ENCODE data around the gene FBN3.

FBN3 gene

GRCh38 chr19:8147582-8147978 lies 1.8 kb downstream of the FBN3 start:
- no peak overlapping the region for H3K4me3 ChIP-seq (ENCODE audit: low read depth in 1 of 2, low read length in 2 of 2)

DNA sequence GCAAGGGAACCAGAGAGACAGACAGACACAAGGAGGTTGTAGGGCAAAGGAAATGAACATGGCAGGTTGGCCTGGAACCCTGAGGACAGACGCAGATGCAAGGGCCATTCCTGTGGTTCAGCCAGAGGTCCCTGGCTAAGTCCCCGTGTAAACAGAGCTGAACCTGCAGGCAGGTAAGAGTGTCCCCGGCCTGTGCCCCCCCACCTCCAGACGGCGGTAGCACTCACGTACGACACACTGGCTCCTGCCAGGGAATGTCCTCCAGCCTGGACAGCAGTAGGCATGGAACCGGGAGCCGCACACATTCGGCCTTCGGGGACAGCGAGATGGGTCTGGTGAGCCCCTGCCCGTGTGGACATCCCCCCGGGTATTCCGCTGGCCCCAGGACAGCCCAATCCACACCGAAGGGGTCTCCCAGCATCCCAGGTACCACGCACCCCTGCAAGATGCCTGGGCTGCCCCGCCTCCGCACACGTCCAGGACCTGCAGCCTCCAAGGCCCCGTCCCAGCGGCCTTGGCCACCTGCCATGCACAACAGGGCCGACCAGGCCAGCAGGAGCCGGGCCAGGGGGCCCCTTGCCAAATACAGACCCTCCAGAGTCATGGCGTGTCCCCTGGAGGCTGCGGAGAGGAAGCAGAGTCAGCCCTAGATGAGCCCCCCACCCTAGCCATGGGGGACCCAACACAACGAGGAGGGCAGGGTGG lies 2.4 kb downstream of the FBN3 start:
- H3K27me3 ChIP-seq (ENCODE audit: low read depth, low read length), result peaks cover 27% of the 10 kb centered on the region

More at GRCh38 chr19:8147582-8147978, 1.8 kb downstream of the FBN3 start:
- H3K27me3 ChIP-seq (ENCODE audit: low read depth, low read length), result peaks cover 27% of the 10 kb centered on the region
- H3K27ac ChIP-seq (ENCODE audit: low read length), result no peak overlapping the region
- H3K9me3 ChIP-seq (ENCODE audit: control insufficient read depth in 1 of 2, low read length in 2 of 2), result no peaks in the 10 kb centered on the region
- peaks cover 2 to 13% of the 10 kb centered on the region in 2 donors for H3K4me1 ChIP-seq (ENCODE audit: control insufficient read depth in 1 of 2, insufficient read depth in 2 of 2, low read length in 2 of 2)
- H3K36me3 ChIP-seq (ENCODE audit: control insufficient read depth in 1 of 2, insufficient read depth in 2 of 2, low read length in 2 of 2), result no peaks in the 10 kb centered on the region

DNA sequence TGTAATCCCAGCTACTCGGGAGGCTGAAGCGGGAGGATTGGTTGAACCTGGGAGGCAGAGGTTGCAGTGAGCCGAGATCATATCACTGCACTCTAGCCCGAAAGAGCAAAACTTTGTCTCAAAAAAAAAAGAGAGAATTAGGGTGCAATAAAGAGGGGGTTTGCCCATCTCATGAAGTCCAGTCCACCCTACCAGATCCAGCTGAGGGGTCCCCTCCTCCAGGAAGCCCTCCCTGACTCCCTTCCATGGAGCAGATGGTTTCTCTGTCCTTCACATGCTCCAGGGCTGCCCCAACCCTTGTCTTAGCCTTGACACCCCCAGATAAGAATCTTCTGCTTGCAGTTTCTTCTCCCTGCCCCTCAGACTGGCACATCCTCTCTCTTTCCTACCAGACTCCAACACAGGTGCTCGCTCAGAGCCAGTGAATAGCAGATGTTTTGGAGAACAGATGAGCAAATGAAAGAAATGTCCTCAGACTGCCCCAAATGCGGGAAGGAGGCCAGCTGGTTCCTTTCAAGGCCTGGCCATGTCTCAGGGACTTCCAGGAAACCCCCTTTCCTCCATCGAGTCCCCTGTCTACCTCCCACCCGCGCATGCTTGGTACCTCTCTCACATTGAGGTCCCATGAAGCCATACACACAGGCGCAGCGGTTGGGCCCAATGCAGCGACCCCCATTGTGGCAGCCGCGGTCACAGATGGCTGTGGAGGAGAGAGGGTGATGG lies 5.0 kb downstream of the FBN3 start:
- Histone ChIP-seq H3K9me3 (ENCODE audit: control insufficient read depth in 1 of 2, low read length in 2 of 2) (no peaks in the 10 kb centered on the region), H3K4me3 (ENCODE audit: low read depth in 1 of 2, low read length in 2 of 2) (no peak overlapping the region), H3K27me3 (ENCODE audit: low read depth, low read length) (peaks cover 21% of the 10 kb centered on the region), H3K36me3 (ENCODE audit: control insufficient read depth in 1 of 2, insufficient read depth in 2 of 2, low read length in 2 of 2) (no peaks in the 10 kb centered on the region), H3K4me1 (ENCODE audit: control insufficient read depth in 1 of 2, insufficient read depth in 2 of 2, low read length in 2 of 2) (peaks cover 2 to 12% of the 10 kb centered on the region in 2 donors), H3K27ac (ENCODE audit: low read length) (no peak overlapping the region)

More for the DNA sequence above, 2.4 kb downstream of the FBN3 start:
- Histone ChIP-seq H3K4me3 (ENCODE audit: low read depth in 1 of 2, low read length in 2 of 2) (no peak overlapping the region), H3K36me3 (ENCODE audit: control insufficient read depth in 1 of 2, insufficient read depth in 2 of 2, low read length in 2 of 2) (no peaks in the 10 kb centered on the region), H3K27ac (ENCODE audit: low read length) (no peak overlapping the region), H3K9me3 (ENCODE audit: control insufficient read depth in 1 of 2, low read length in 2 of 2) (no peaks in the 10 kb centered on the region), H3K4me1 (ENCODE audit: control insufficient read depth in 1 of 2, insufficient read depth in 2 of 2, low read length in 2 of 2) (peaks cover 2 to 13% of the 10 kb centered on the region in 2 donors)

GRCh38 chr19:8143041-8143440 lies 6.4 kb downstream of the FBN3 start:
- Histone ChIP-seq H3K4me3 (ENCODE audit: low read depth in 1 of 2, low read length in 2 of 2) (no peak overlapping the region), H3K4me1 (ENCODE audit: control insufficient read depth in 1 of 2, insufficient read depth in 2 of 2, low read length in 2 of 2) (no peaks in the 10 kb centered on the region), H3K9me3 (ENCODE audit: control insufficient read depth in 1 of 2, low read length in 2 of 2) (no peaks in the 10 kb centered on the region), H3K27ac (ENCODE audit: low read length) (no peak overlapping the region), H3K27me3 (ENCODE audit: low read depth, low read length) (peaks cover 16% of the 10 kb centered on the region), H3K36me3 (ENCODE audit: control insufficient read depth in 1 of 2, insufficient read depth in 2 of 2, low read length in 2 of 2) (no peaks in the 10 kb centered on the region)

- Histone ChIP-seq H3K4me3 (ENCODE audit: low read depth in 1 of 2, low read length in 2 of 2) (no peak overlapping the region), H3K27ac (ENCODE audit: low read length) (no peak overlapping the region), H3K4me1 (ENCODE audit: control insufficient read depth in 1 of 2, insufficient read depth in 2 of 2, low read length in 2 of 2) (no peaks in the 10 kb centered on the region), H3K27me3 (ENCODE audit: low read depth, low read length) (peaks cover 10% of the 10 kb centered on the region), H3K9me3 (ENCODE audit: control insufficient read depth in 1 of 2, low read length in 2 of 2) (no peaks in the 10 kb centered on the region), H3K36me3 (ENCODE audit: control insufficient read depth in 1 of 2, insufficient read depth in 2 of 2, low read length in 2 of 2) (no peaks in the 10 kb centered on the region)
These were observed 6.9 kb downstream of the FBN3 start for GRCh38 chr19:8142513-8142900.

- Histone ChIP-seq H3K36me3 (ENCODE audit: control insufficient read depth in 1 of 2, insufficient read depth in 2 of 2, low read length in 2 of 2) (no peaks in the 10 kb centered on the region), H3K27me3 (ENCODE audit: low read depth, low read length) (peaks cover 5% of the 10 kb centered on the region), H3K4me1 (ENCODE audit: control insufficient read depth in 1 of 2, insufficient read depth in 2 of 2, low read length in 2 of 2) (no peaks in the 10 kb centered on the region), H3K27ac (ENCODE audit: low read length) (no peak overlapping the region), H3K4me3 (ENCODE audit: low read depth in 1 of 2, low read length in 2 of 2) (no peak overlapping the region), H3K9me3 (ENCODE audit: control insufficient read depth in 1 of 2, low read length in 2 of 2) (no peaks in the 10 kb centered on the region)
These were observed 7.5 kb downstream of the FBN3 start for GRCh38 chr19:8141726-8142512.

DNA sequence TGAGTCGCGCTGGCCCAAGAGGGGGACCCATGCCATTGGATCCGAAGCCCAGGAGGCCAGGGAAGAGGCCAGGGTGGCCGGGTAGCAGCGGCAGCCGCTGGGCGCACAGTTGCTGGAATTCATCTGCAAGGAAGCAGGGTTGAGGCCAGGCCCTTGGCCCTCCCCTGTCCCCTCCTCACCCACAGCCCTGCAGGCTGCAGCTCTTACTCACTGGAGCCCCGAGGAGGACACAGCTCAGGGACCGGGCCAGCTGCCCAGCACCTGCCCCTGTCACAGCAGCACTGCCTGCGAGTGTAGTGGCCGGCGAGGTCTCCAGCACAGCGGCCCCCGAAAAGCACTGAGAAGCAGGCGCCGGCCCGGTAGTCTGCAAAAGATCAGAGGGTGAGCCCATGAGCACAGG lies 11.2 kb downstream of the FBN3 start:
- H3K9me3 ChIP-seq (ENCODE audit: control insufficient read depth in 1 of 2, low read length in 2 of 2), result no peaks in the 10 kb centered on the region
- H3K27ac ChIP-seq (ENCODE audit: low read length), result no peak overlapping the region
- no peak overlapping the region for H3K4me3 ChIP-seq (ENCODE audit: low read depth in 1 of 2, low read length in 2 of 2)
- no peaks in the 10 kb centered on the region for H3K36me3 ChIP-seq (ENCODE audit: control insufficient read depth in 1 of 2, insufficient read depth in 2 of 2, low read length in 2 of 2)
- H3K27me3 ChIP-seq (ENCODE audit: low read depth, low read length), result no peaks in the 10 kb centered on the region
- H3K4me1 ChIP-seq (ENCODE audit: control insufficient read depth in 1 of 2, insufficient read depth in 2 of 2, low read length in 2 of 2), result no peaks in the 10 kb centered on the region

DNA sequence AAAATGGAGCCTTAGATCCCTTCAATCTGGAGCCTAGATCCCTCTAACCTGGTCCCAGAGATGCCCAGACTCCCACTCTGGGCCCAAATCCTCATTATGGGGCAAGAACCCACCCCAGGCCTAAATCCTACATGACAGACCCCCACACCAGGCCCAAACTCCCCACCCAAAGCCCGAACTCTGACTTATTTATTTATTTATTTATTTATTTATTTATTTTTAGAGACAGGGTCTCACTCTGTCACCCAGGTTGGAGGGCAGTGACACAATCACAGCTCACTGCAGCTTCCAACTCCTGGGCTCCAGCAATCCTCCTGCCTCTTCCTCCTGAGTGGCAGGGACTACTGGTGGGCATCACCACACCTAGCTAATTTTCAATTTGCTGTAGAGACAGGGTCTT lies 12.0 kb downstream of the FBN3 start:
- Histone ChIP-seq H3K27me3 (ENCODE audit: low read depth, low read length) (no peaks in the 10 kb centered on the region), H3K4me1 (ENCODE audit: control insufficient read depth in 1 of 2, insufficient read depth in 2 of 2, low read length in 2 of 2) (no peaks in the 10 kb centered on the region), H3K27ac (ENCODE audit: low read length) (no peak overlapping the region), H3K36me3 (ENCODE audit: control insufficient read depth in 1 of 2, insufficient read depth in 2 of 2, low read length in 2 of 2) (no peaks in the 10 kb centered on the region), H3K9me3 (ENCODE audit: control insufficient read depth in 1 of 2, low read length in 2 of 2) (no peaks in the 10 kb centered on the region), H3K4me3 (ENCODE audit: low read depth in 1 of 2, low read length in 2 of 2) (no peak overlapping the region)

DNA sequence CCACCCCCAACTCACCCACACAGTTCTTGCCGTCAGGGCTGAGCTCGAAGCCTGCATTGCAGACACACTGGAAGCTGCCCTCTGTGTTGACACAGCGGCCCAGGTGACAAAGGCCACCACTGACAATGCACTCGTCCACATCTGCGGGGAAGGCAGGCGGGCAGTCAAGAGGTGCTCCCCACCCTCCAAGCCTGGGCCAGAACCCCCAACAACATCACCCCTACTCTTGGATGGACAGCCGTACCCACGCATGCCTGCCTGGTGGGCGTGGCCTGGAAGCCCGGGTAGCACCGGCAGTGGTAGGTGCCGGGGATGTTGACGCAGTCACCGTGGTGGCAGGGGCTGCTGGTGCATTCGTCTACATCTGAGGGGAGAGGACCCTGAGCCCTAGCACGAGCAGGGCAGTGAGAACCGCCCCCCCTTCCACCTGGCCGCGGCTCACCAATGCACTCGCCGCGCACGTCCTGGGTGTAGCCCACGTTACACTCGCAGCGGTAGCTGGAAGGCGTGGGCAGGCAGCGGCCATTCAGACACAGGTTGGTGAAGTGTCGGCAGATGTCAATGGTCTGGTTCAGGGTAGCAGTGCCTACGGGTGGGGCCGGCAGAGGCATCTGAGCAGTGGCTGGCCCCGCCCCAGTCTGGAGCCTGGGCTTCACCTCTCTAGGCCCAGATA lies 13.3 kb downstream of the FBN3 start:
- Histone ChIP-seq H3K4me1 (ENCODE audit: control insufficient read depth in 1 of 2, insufficient read depth in 2 of 2, low read length in 2 of 2) (no peaks in the 10 kb centered on the region), H3K27ac (ENCODE audit: low read length) (no peak overlapping the region), H3K36me3 (ENCODE audit: control insufficient read depth in 1 of 2, insufficient read depth in 2 of 2, low read length in 2 of 2) (no peaks in the 10 kb centered on the region)

GRCh38 chr19:8132858-8133458 lies 16.4 kb downstream of the FBN3 start:
- Histone ChIP-seq H3K9me3 (ENCODE audit: control insufficient read depth in 1 of 2, low read length in 2 of 2) (no peaks in the 10 kb centered on the region), H3K4me1 (ENCODE audit: control insufficient read depth in 1 of 2, insufficient read depth in 2 of 2, low read length in 2 of 2) (no peaks in the 10 kb centered on the region), H3K27ac (ENCODE audit: low read length) (no peak overlapping the region), H3K27me3 (ENCODE audit: low read depth, low read length) (no peaks in the 10 kb centered on the region), H3K4me3 (ENCODE audit: low read depth in 1 of 2, low read length in 2 of 2) (no peak overlapping the region), H3K36me3 (ENCODE audit: control insufficient read depth in 1 of 2, insufficient read depth in 2 of 2, low read length in 2 of 2) (no peaks in the 10 kb centered on the region)

More for the DNA sequence above, 13.3 kb downstream of the FBN3 start:
- Histone ChIP-seq H3K9me3 (ENCODE audit: control insufficient read depth in 1 of 2, low read length in 2 of 2) (no peaks in the 10 kb centered on the region), H3K4me3 (ENCODE audit: low read depth in 1 of 2, low read length in 2 of 2) (no peak overlapping the region), H3K27me3 (ENCODE audit: low read depth, low read length) (no peaks in the 10 kb centered on the region)

All from muscle layer of duodenum (tissue), 2 donors.